ENCODE data around the gene TMPRSS2. TPM values are rescaled to one million over a fixed set of nuclear protein-coding genes. Genes with fewer than 3 reads are reported as not detected.

TMPRSS2 gene
- total RNA-seq, 2 experiments from 2014 or later: not detected

DNA sequence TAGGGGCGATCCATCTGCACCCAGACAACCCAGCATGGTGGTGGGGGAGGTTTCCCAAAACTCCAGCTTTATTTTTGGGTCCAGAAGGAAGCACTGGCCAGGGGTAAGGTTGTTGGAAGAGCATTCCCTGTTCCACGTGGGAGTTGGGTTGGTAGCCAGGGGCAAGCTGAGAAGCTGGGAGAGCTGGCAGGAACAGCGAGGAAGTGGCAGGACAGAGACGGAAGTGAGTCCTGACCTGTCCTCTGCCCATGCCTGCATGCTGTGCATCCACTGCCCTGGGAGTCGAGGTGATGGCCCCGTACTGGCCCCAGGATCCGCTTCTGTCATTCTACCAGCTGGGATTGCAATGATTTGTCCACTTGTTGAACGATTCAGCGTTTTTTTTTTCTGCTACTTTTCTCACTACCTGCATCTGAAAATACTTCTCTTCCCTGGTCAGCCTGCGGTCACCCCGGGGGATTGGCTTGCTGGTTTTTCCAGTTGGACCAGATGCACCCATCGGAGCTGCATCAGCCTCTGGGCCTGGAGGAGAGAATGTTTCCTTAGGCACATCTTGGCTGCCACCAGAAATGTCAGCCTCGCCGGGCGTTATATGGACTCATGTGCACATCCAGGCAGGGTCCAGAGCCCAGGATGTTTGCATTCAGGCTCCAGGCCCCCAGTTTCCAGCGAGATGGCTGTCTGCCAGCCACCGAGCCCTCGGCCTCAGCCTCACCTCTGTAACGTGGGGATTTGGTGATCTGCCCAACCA, 28.3 kb upstream of the TMPRSS2 start:
- no peak overlapping the region for H3K27ac Mint-ChIP-seq
- TF ChIP-seq, protein P1, sequence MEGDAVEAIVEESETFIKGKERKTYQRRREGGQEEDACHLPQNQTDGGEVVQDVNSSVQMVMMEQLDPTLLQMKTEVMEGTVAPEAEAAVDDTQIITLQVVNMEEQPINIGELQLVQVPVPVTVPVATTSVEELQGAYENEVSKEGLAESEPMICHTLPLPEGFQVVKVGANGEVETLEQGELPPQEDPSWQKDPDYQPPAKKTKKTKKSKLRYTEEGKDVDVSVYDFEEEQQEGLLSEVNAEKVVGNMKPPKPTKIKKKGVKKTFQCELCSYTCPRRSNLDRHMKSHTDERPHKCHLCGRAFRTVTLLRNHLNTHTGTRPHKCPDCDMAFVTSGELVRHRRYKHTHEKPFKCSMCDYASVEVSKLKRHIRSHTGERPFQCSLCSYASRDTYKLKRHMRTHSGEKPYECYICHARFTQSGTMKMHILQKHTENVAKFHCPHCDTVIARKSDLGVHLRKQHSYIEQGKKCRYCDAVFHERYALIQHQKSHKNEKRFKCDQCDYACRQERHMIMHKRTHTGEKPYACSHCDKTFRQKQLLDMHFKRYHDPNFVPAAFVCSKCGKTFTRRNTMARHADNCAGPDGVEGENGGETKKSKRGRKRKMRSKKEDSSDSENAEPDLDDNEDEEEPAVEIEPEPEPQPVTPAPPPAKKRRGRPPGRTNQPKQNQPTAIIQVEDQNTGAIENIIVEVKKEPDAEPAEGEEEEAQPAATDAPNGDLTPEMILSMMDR (IDR thresholded peaks at IDR 0.05): no peak
- CTCF ChIA-PET: interaction anchor here (1.2 kb wide), 1 partner anchor 11 kb away, joined by 3 read pairs; no protein-coding TSS in a partner anchor
- H3K27me3 Mint-ChIP-seq: peaks cover 30% of the 10 kb centered on the region
- no peaks in the 10 kb centered on the region for H3K36me3 ChIP-seq (ENCODE audit: insufficient read depth, low read length)
- intact Hi-C loops (cut with DNase I, micrococcal nuclease): no loop called here
- H3K4me3 Mint-ChIP-seq: no peak overlapping the region
- no peaks in the 10 kb centered on the region for H3K9me3 ChIP-seq (ENCODE audit: control insufficient read depth in 1 of 2, insufficient read depth in 1 of 2, low read length in 2 of 2)
- H3K27ac ChIP-seq (ENCODE audit: low read depth in 1 of 2, low read length in 2 of 2): no peak overlapping the region
- no peaks in the 10 kb centered on the region for H3K4me1 Mint-ChIP-seq (ENCODE audit: low read depth)
- no peaks in the 10 kb centered on the region for H3K9me3 Mint-ChIP-seq
- POLR2A ChIA-PET: no interaction called here
- H3K4me3 ChIP-seq (ENCODE audit: low read length): no peak overlapping the region
- ATAC-seq (ENCODE audit: poor library complexity) (no peak), DNase-seq (no peak)
- no peaks in the 10 kb centered on the region for H3K36me3 Mint-ChIP-seq (ENCODE audit: low read depth)
- peaks cover 0 to 3% of the 10 kb centered on the region in 2 experiments for H3K27me3 ChIP-seq (ENCODE audit: control insufficient read depth in 1 of 2, insufficient read depth in 2 of 2, low read length in 2 of 2)
- H3K4me1 ChIP-seq (ENCODE audit: insufficient read depth, low read length): no peaks in the 10 kb centered on the region

DNA sequence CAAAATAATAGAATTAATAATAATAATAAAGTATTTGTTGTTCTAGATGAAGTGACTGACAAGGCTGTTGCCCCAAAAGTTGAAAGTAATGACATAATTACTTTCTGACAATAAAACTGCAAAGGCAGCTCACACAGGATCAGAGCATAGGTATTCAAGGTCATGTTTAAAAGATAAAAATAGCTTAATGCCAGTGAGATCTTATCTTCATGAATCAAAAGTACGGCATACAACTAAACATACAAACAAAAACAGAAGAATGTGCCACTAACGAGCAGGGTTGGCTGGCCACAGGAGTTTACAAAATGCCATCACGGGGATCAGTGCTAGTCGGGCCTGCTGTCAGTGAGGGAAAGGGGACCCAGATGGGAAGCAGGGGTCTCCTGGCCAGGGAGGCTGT, 22.4 kb upstream of the TMPRSS2 start:
- Mint-ChIP-seq H3K4me3 (no peak overlapping the region), H3K27me3 (peaks cover 13% of the 10 kb centered on the region), H3K9me3 (no peaks in the 10 kb centered on the region), H3K36me3 (ENCODE audit: low read depth) (no peaks in the 10 kb centered on the region), H3K4me1 (ENCODE audit: low read depth) (no peaks in the 10 kb centered on the region), H3K27ac (no peak overlapping the region)
- TF ChIP-seq, protein P1 (IDR thresholded peaks at IDR 0.05): no peak
- ChIA-PET CTCF (no interaction called here), POLR2A (no interaction called here)
- H3K9me3 ChIP-seq (ENCODE audit: control insufficient read depth in 1 of 2, insufficient read depth in 1 of 2, low read length in 2 of 2): no peaks in the 10 kb centered on the region
- intact Hi-C loops (cut with DNase I, micrococcal nuclease): no loop called here
- H3K27ac ChIP-seq (ENCODE audit: low read depth in 1 of 2, low read length in 2 of 2): no peak overlapping the region
- H3K36me3 ChIP-seq (ENCODE audit: insufficient read depth, low read length): no peaks in the 10 kb centered on the region
- DNase-seq (no peak), ATAC-seq (ENCODE audit: poor library complexity) (no peak)
- no peaks in the 10 kb centered on the region for H3K4me1 ChIP-seq (ENCODE audit: insufficient read depth, low read length)
- H3K4me3 ChIP-seq (ENCODE audit: low read length): no peak overlapping the region
- H3K27me3 ChIP-seq (ENCODE audit: control insufficient read depth in 1 of 2, insufficient read depth in 2 of 2, low read length in 2 of 2): peaks cover 0 to 2% of the 10 kb centered on the region in 2 experiments

DNA sequence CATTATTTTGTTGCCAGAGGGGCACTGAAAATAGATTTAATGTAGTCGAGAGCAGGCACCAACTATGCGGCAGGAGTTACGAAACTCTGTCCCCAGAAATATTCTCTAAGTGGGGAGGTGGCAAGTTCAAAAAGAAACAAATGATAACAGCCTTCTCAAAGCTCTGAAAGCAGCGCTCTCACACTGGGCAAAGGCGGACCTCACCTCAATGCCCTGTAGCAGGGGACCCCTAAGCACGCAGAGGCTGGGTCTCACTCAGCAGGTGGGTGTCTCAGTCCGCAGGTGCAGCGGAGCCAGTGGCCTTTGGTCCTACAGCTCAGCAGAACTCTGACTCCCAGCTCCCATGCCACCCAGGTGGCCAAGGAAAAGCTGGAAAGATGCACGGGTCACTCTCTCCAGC, 21.8 kb upstream of the TMPRSS2 start:
- ChIA-PET POLR2A (no interaction called here), CTCF (no interaction called here)
- no peaks in the 10 kb centered on the region for H3K4me1 ChIP-seq (ENCODE audit: insufficient read depth, low read length)
- Mint-ChIP-seq H3K4me1 (ENCODE audit: low read depth) (no peaks in the 10 kb centered on the region), H3K27ac (no peak overlapping the region), H3K27me3 (peaks cover 15% of the 10 kb centered on the region), H3K36me3 (ENCODE audit: low read depth) (no peaks in the 10 kb centered on the region), H3K9me3 (no peaks in the 10 kb centered on the region), H3K4me3 (no peak overlapping the region)
- no peaks in the 10 kb centered on the region for H3K36me3 ChIP-seq (ENCODE audit: insufficient read depth, low read length)
- H3K27me3 ChIP-seq (ENCODE audit: control insufficient read depth in 1 of 2, insufficient read depth in 2 of 2, low read length in 2 of 2): peaks cover 0 to 6% of the 10 kb centered on the region in 2 experiments
- no peak for ATAC-seq (ENCODE audit: poor library complexity)
- H3K4me3 ChIP-seq (ENCODE audit: low read length): no peak overlapping the region
- no peak for DNase-seq
- H3K9me3 ChIP-seq (ENCODE audit: control insufficient read depth in 1 of 2, insufficient read depth in 1 of 2, low read length in 2 of 2): no peaks in the 10 kb centered on the region
- intact Hi-C loops (cut with DNase I, micrococcal nuclease): no loop called here
- TF ChIP-seq, protein P1 (IDR thresholded peaks at IDR 0.05): no peak
- no peak overlapping the region for H3K27ac ChIP-seq (ENCODE audit: low read depth in 1 of 2, low read length in 2 of 2)

Data from CD4-positive, alpha-beta T cell (primary cell).